H1 (cell line): ENCODE measurements around the gene IL31RA. TPM values are rescaled to one million over a fixed set of nuclear protein-coding genes. Genes with fewer than 3 reads are reported as not detected.

Experiments
- BACH1 ChIP-seq: IDR thresholded peaks from 2 replicates; pipeline ENCODE4 v1.6.1; 2012; ENCODE audit warnings: low read length, improper control_type of control experiment
- CHD7 ChIP-seq: fragments of 300-600 bp; sonication (generic); IDR thresholded peaks from 2 replicates; pipeline ENCODE4 v1.7.1; 2012; ENCODE audit warnings: low read length, moderate library complexity, mild to moderate bottlenecking, inconsistent platforms; ENCODE audit not compliant: insufficient replicate concordance
- POLR2A ChIP-seq, 2 experiments: IDR thresholded peaks; 1 replicate in 1 of 2; 2 replicates in 1 of 2; pipeline ENCODE4 v1.6.1; 2011; ENCODE audit warnings: low read depth in 2 of 2, low read length in 2 of 2, mild to moderate bottlenecking in 2 of 2; ENCODE audit errors: control extremely low read depth in 1 of 2
- POU5F1 ChIP-seq: IDR thresholded peaks from 2 replicates; pipeline ENCODE4 v1.6.1; 2011; ENCODE audit warnings: low read depth, mild to moderate bottlenecking, low read length, moderate library complexity
- SP4 ChIP-seq: IDR thresholded peaks from 2 replicates; pipeline ENCODE4 v1.6.1; 2012; ENCODE audit warnings: low read length, inconsistent platforms
- polyA plus RNA-seq, 7 experiments: library from polyadenylated mRNA; depleted of rRNA in 3 of 7; stranded (reverse) in 5 of 7; unstranded in 2 of 7; fragments of >200 nt in 5 of 7; fragments of 200-250 nt in 2 of 7; gene quantifications; 1 replicate in 5 of 7; 2 replicates in 1 of 7; 4 replicates in 1 of 7; pipeline versions ENCODE4 v1.2.1 to v1.2.3, GENCODE V29; 2011 to 2013; ENCODE audit warnings: missing spikeins in 2 of 7, mixed read lengths in 2 of 7
- total RNA-seq: library from RNA; stranded (reverse); fragmentation: NEBNext Ultra II Directional; extraction: Animal tissue kit (Norgen Biotek cat#: 25700); gene quantifications from 2 replicates; pipeline ENCODE4 v1.2.1, GENCODE V29; 2021

Gene IL31RA
- total and polyA plus RNA-seq, 2 of the 8 experiments (the other 6 are each of a cell fraction or from before 2014, with no cell fraction given) = not detected

DNA sequence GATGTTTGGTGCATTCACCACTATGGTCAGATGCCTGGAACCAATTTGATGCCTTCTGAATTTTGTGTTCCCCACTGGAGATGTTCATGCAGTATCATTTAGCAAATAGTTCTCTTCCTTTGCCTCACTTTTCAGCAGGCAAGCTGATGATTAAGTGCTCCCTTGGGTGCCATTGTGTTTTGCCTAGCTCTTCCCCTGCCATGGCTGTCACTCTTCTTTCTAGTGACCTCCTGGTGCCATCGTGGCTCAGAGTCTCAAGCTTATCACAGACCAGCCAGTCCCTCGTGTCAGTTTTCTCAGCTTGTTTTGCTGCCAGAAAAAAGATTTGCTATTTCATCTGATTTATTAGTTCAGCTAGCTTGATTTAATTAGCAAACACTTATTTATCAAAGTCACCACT lies 41.3 kb downstream of the IL31RA start (continued):
- TF ChIP-seq SP4 (no peak), CHD7 (no peak), POU5F1 (no peak), BACH1 (no peak), POLR2A (IDR thresholded peaks at IDR 0.05; ENCODE audit: control extremely low read depth in 1 of 2, low read depth in 2 of 2, low read length in 2 of 2) (no peak)
